Measurements from ENCODE around the gene HLF.

HLF gene

GRCh38 chr17:55284944-55285339, 20.2 kb downstream of the HLF start:
- no peak for TF ChIP-seq CTCF (IDR thresholded peaks at IDR 0.05; ENCODE audit: insufficient read depth, low read depth, low read length, missing control alignments)
- no peak overlapping the region for H3K4me3 ChIP-seq (ENCODE audit: low read length)
- DNase-seq (ENCODE audit: low read depth), result peak; percentile 14

DNA sequence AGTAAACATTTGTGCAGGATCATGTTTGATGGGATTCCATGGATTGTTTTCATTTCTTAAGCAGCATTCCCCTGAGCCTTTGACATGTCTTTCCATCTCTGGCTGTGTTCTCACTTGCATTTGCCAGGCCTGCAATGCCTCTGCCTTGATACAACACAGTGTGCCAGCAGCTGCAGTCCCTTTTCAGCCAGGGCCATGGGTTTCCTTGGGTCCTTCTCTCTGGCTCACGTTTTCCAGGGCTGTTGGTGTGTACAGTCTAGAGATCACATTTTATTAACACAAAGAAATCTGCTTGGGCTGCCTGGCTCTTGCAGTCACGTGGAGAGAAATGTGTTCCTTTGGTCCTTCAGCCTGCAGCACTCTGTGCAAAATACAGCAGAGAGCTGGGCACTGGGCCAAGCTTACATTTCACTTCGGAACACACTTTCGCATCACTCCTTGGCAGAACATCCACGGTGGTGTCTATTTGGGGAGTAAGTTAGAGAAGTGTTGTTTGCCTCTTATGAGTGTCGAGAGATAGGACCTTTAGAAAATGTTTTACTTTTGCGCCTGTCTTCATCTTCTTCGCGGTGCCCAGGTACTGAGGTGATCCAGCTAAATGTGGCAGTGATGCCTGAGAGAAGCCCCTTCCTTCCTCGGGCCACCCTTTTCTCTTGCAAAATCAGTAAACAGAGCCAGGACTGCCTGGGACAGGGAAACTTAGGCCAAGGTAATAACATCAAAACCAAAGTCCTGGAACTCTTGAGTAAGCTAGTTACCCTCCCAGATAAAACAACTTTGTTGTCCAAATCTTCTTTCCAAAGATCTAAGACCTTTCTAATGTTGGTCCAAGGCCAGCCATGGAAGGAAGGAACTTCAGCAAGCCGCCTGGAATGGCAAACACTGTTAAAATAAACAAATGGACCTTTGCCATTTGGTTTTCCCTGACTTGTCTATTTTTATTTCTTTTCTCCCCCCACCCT, 20.9 kb downstream of the HLF start:
- peak; percentile 53 for DNase-seq (ENCODE audit: low read depth)
- no peak overlapping the region for H3K4me3 ChIP-seq (ENCODE audit: low read length)
- TF ChIP-seq CTCF (IDR thresholded peaks at IDR 0.05; ENCODE audit: insufficient read depth, low read depth, low read length, missing control alignments), result no peak

DNA sequence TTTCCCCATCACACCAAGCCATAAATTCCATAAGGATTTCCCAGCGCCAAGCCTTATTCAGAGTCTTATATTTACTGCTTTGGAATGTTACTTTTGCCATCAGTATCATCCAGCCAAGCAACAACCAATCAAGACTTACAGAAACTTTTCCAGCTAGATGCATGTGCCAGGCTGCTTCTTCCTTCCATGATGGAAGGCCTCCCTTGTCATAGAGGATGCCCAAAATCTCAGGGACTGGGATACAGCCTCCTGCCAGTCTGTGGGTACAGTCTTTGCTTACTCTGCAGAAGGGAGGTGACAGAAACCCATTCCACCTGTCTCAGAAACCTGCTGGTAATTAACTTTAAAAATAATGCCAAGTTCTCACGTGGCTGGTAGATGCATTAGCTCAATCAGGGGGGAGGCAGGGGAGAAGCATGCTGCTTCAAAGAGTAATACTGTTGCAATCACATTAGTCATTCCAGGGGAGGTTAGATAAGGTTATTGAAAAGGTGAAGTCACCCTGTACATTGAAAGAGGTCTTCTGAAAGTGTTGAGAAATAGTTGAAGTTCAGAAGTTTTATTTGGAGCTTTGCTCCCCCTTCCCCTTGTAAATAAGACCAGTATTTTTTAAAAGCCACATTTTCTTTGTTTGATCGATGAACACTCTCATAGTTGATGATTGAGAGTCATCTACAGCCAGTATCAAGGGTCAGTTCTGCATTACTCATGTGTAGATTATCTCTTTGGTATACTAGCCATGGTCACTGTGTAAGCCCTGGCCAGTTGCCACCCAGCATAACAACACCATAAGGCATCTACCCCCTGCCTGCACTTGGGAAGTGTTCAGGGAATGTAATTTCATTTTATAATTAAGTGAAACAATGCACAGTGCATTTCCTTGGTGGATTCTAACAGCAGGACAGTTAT, 22.2 kb downstream of the HLF start:
- DNase-seq (ENCODE audit: low read depth), result peak; percentile 69
- H3K4me3 ChIP-seq (ENCODE audit: low read length), result no peak overlapping the region
- TF ChIP-seq CTCF (IDR thresholded peaks at IDR 0.05; ENCODE audit: insufficient read depth, low read depth, low read length, missing control alignments), result no peak

- no peak overlapping the region for H3K4me3 ChIP-seq (ENCODE audit: low read length)
- DNase-seq (ENCODE audit: low read depth), result no peak
- TF ChIP-seq CTCF (IDR thresholded peaks at IDR 0.05; ENCODE audit: insufficient read depth, low read depth, low read length, missing control alignments), result no peak
Measured at GRCh38 chr17:55288356-55289105, 23.8 kb downstream of the HLF start.

- no peak overlapping the region for H3K4me3 ChIP-seq (ENCODE audit: low read length)
- no peak for TF ChIP-seq CTCF (IDR thresholded peaks at IDR 0.05; ENCODE audit: insufficient read depth, low read depth, low read length, missing control alignments)
- DNase-seq (ENCODE audit: low read depth), result no peak
Measured at GRCh38 chr17:55289106-55289446, 24.3 kb downstream of the HLF start.

DNA sequence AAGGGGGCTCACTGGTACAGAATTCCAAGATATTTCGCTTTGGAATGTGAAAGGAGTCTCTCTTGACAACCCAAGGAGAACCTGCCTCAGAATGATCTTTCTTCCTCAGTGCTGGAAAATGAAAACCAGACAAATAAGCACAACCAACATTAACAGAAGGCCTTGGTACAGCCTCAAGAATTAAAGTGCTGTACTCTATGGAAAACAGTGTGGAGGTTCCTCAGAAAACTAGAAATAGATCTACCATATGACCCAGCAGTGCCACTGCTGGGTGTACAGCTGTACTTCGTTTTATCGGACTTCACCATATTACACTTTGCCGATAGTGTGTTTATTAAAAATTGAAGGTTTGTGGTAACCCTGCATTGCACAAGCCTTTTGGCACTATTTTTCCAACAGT, 25.2 kb downstream of the HLF start:
- no peak for DNase-seq (ENCODE audit: low read depth)
- H3K4me3 ChIP-seq (ENCODE audit: low read length), result no peak overlapping the region
- no peak for TF ChIP-seq CTCF (IDR thresholded peaks at IDR 0.05; ENCODE audit: insufficient read depth, low read depth, low read length, missing control alignments)
